Activated CD8-positive, alpha-beta memory T cell treated with anti-CD3 and anti-CD28 coated beads, Interleukin-2, amount 50 U/mL, for 48 hours (primary cell): ENCODE measurements around the gene TRAF6.
"Not testable (repeated sequence)": the region's sequence is repeated elsewhere in the genome, so short reads cannot be mapped to it uniquely, and the experiment has no call there.

Source experiments
- DNase-seq: peaks from one replicate; pipeline ENCODE4 v3.0.0-alpha.2; 2020

TRAF6 gene

GRCh38 chr11:36509694-36510593, at the start of gene TRAF6:
TRAF6 (minus strand) TSS chr11:36510272; CDS start chr11:36501515, 8,757 bp downstream.
- DNase-seq, result peak; percentile 99

GRCh38 chr11:36558571-36559413, 48.7 kb upstream of the TRAF6 start:
- no peak for DNase-seq

- DNase-seq, result no peak
These were observed 47.9 kb upstream of the TRAF6 start for GRCh38 chr11:36557991-36558390.

GRCh38 chr11:36557390-36557789, 47.3 kb upstream of the TRAF6 start:
- DNase-seq, result not testable (repeated sequence)

GRCh38 chr11:36550385-36551115, 40.5 kb upstream of the TRAF6 start:
- DNase-seq, result no peak

- no peak for DNase-seq
These were observed 30.9 kb upstream of the TRAF6 start for GRCh38 chr11:36540998-36541397.

GRCh38 chr11:36534276-36534840, 24.3 kb upstream of the TRAF6 start:
- no peak for DNase-seq

- no peak for DNase-seq
These were observed 23.0 kb upstream of the TRAF6 start for GRCh38 chr11:36532941-36533601.

- DNase-seq, result no peak
These were observed 20.8 kb upstream of the TRAF6 start for GRCh38 chr11:36530840-36531239.

GRCh38 chr11:36513965-36514364, 3.9 kb upstream of the TRAF6 start:
- DNase-seq, result no peak

- DNase-seq, result no peak
These were observed 1.9 kb upstream of the TRAF6 start for GRCh38 chr11:36512016-36512415.

GRCh38 chr11:36511062-36511461, 990 bp upstream of the TRAF6 start:
- DNase-seq, result not testable (repeated sequence)

- no peak for DNase-seq
These were observed 496 bp upstream of the TRAF6 start for GRCh38 chr11:36510594-36510942.

GRCh38 chr11:36509201-36509639, 852 bp downstream of the TRAF6 start:
- no peak for DNase-seq

GRCh38 chr11:36508743-36509142, 1.3 kb downstream of the TRAF6 start:
- DNase-seq, result no peak

GRCh38 chr11:36507824-36508489, 2.1 kb downstream of the TRAF6 start:
- DNase-seq, result no peak

GRCh38 chr11:36501236-36501635, 8.8 kb downstream of the TRAF6 start:
- no peak for DNase-seq

- no peak for DNase-seq
These were observed 9.8 kb downstream of the TRAF6 start for GRCh38 chr11:36500315-36500721.

GRCh38 chr11:36499315-36499714, 10.8 kb downstream of the TRAF6 start:
- DNase-seq, result no peak

- DNase-seq, result no peak
These were observed 11.4 kb downstream of the TRAF6 start for GRCh38 chr11:36498721-36499120.

- DNase-seq, result no peak
These were observed 16.7 kb downstream of the TRAF6 start for GRCh38 chr11:36493332-36493731.
